OCI-LY1 (cell line): ENCODE data around the gene CRTAC1.

Experiments
- CTCF ChIP-seq: fragments of 200-600 bp; sonication (generic), shearing (Covaris generic); IDR thresholded peaks from 2 replicates; pipeline ENCODE4 v1.5.1; 2017; ENCODE audit warnings: mild to moderate bottlenecking, antibody characterized with exemption, low read length, moderate library complexity, mixed read lengths
- EZH2 ChIP-seq: fragments of 200-600 bp; sonication (generic), shearing (Covaris generic); IDR thresholded peaks from 2 replicates; pipeline ENCODE4 v1.8.0; 2017; ENCODE audit warnings: borderline replicate concordance, mixed run types, mild to moderate bottlenecking, antibody characterized with exemption, low read length, moderate library complexity, mixed read lengths

DNA sequence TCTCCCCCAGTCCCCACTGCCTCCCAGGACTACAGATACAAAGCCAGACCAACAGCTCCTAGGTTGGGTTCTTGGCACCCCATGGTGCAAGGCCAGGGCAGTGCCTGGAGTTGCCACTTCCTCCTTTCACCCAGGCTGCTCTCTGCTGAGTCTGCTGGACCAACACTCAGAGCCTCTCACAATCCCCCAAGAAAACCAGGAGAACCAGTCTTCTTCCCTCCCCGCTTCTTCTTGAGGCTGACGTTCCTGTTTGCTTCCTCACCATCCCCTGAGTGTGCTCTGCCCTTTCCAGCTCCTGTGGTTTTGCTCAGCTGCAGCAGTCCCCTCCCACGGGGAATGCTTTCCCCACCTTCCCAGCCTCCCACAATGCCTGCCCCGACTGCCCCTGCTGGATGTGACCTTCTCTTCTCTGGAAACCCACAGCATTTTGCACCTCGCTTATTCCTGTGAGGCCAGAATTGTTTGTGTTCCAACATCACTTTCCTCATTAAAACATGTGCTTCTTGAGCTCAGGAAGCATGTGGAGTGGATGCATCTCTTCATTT, 90.9 kb downstream of the CRTAC1 start:
- TF ChIP-seq CTCF (no peak), EZH2 (no peak)
